GM21723 (cell line): ENCODE results near the gene COA8.
"Not testable (repeated sequence)": the region's sequence is repeated elsewhere in the genome, so short reads cannot be mapped to it uniquely, and the experiment has no call there.

Experiments used
- ATAC-seq: cut with Tn5 transposase; IDR thresholded peaks from one replicate; pipeline ENCODE4 v1.9.1; 2021; ENCODE audit warnings: mild to moderate bottlenecking, moderate library complexity; ENCODE audit not compliant: unreplicated experiment

The COA8 gene

GRCh38 chr14:103525430-103526246 lies 37.1 kb upstream of the COA8 start:
- ATAC-seq: not testable (repeated sequence)

- ATAC-seq: no peak
Observed at GRCh38 chr14:103526247-103526913, 36.4 kb upstream of the COA8 start.

DNA sequence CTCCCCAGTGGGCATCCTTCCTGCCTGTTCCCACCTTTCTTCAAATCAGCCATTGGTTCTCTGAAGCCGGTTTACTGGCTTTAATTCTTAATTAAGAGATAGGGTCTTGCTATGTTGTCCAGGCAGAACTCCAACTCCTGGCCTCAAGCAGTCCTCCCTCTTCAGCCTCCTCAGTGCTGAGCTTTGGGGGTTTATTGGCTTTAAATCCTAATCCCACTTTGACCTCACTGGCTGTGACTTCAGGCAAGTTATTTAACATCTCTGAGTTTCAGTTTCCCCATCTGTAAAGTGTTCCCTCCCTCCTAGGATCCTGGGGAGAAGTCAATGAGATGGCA lies 35.9 kb upstream of the COA8 start:
- no peak for ATAC-seq

DNA sequence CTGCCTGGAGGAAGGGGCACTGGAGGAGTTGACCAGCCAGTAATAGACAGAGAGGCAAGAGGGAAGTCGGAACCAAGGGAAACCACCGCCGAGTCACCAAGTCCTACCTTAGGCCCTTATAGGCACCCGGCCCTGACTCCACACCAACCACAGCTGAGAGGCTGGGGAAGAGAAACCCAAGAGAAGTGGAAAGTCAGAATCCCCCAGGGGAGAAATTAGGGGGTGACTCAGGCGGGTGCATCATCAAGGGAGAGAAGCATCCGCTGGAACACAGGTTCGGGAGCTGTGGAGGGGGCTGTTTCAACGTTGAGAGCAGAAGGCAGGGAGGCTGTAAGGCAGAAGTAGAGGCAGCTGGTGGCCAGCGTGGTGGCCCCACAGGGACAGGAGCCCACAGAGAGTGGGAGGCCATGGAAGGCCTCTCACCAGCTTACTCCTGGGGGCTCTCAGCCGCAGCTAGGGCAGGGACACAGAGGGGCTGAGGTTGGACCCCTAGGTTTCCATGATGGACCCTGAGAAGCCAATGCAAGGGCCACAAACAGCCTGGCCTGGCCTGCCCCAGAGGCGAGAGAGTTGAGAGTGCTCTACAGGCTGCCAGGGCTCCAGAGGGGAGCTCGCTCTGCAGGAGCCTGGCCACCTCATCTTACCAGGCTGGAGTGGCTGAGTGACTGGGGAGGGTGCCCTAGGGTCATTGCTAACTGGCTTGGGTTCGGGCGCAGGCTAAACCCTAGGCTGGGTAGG lies 35.2 kb upstream of the COA8 start:
- peak; percentile 41 for ATAC-seq

GRCh38 chr14:103528146-103528586 lies 34.6 kb upstream of the COA8 start:
- ATAC-seq: no peak

DNA sequence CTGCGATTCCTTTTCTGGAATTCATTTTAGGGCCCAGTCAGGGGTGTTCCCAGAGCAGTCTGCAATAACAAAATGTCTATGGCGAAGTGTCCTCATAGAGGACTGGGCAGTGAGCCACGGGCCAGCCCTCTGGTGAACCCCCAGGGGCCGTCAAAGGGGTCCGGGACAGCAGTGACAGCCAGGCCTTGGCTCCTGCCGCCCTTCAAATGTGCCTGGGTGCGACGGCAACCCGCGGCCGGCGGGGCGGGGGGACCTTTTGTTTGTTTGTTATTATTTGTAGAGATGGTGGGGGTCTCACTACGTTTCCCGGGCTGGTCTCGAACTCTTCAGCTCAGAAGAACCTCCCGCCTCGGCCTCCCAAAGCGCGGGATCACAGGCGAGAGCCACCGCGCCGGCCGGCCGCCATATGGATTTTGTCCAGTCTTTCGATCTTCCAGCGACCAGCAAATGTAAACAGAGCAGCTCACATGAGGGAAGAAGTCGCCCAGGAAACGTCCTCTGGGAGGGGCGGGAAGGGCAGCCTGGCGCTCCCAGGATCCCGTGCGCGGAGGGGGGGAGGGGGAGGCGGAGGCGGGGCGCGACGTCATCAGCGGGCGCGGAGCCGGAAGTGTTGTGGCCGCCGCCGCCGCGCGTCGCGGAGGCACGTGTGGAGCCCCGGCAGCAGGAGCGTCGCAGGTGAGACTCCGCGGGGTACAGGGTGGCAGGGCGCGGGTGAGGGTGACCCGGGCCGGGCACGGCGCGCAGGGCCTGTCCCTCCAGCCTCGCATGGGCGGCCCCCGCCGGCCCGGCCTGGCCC lies 34.0 kb upstream of the COA8 start, which contains the start of gene TRMT61A:
TRMT61A (plus strand) TSS at position 610 of the 796 bp plus-strand sequence. CDS start 783 bp downstream, outside the sequence.
- ATAC-seq: peak; percentile 37

DNA sequence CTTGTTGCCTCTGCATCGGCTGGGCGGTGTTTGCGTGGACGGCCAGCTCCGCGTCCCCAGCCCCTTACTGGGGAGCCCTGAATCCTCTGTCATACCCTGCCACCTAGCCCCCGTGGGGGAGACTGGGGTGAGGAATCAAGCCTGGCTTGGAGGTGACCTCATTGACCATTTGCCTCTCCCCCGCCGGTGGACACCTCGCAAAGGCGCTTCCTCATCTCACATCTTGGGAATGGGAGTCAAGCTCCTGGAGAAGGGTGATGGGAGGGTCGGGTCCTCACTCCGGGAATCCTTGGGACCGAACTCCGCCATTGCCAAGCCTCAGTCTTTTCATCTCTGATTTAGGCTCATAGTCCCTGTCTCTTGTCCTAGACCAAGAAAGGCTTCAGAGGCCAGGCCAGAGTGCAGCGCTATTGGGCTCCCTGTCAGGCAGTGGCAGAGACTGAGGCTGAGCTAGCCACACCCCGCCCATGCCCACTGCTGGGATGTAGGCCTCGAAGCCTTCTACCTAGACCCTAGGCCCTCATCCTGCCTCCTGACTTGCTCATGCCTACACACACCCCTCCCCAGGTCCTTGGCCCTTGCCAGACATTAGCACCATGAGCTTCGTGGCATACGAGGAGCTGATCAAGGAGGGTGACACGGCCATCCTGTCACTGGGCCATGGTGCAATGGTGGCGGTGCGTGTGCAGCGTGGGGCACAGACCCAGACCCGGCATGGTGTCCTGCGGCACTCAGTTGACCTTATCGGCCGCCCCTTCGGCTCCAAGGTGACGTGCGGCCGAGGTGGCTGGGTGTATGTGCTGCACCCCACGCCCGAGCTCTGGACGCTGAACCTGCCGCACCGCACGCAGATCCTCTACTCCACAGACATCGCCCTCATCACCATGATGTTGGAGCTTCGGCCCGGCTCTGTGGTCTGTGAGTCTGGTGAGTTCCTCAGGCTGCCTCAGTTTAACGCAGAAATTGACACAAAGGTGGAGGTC lies 33.1 kb upstream of the COA8 start:
- ATAC-seq: peak; percentile 3

GRCh38 chr14:103530390-103530789 lies 32.4 kb upstream of the COA8 start:
- ATAC-seq: no peak

- no peak for ATAC-seq
Observed at GRCh38 chr14:103530831-103531230, 31.9 kb upstream of the COA8 start.

DNA sequence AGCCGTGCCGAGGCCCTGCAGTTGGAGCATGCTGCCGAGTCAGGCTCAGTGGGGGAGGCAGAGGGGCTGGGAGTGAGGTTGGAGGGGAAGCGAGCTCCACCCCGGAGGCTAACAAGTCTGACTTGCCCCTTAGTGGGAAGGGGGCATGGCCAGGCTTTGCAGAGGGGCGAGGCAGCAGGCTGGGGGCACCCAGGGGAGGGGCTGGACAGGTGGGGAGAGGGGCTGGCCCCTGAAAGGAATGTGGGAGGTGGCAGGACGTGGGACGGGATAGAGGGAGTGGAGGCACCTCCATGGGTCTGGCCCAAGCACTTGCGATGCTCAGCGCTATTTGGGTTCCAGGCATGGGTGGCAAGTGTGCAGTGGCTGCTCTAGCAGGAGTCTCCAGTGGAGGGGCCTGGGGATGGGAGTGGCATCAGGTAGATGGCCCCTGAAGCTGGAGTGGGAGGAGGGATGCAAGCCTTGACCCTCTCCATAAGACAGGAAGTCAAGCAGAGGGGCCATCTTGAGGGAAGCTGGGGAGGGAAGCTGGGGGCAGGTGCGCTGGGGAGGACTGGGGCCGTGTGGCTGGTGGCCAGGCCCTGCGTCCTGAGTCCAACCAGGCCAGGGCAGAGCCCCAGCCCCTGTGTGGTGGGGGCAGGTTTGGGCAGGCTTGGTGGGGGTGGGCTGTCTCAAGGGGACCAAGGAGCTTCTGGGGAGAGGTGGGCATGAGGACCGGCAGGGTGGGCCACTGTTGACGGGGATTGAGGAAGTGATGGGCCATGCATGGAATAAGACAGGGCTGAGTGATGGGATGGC lies 31.1 kb upstream of the COA8 start:
- no peak for ATAC-seq

- no peak for ATAC-seq
Observed at GRCh38 chr14:103532216-103533136, 30.3 kb upstream of the COA8 start.

DNA sequence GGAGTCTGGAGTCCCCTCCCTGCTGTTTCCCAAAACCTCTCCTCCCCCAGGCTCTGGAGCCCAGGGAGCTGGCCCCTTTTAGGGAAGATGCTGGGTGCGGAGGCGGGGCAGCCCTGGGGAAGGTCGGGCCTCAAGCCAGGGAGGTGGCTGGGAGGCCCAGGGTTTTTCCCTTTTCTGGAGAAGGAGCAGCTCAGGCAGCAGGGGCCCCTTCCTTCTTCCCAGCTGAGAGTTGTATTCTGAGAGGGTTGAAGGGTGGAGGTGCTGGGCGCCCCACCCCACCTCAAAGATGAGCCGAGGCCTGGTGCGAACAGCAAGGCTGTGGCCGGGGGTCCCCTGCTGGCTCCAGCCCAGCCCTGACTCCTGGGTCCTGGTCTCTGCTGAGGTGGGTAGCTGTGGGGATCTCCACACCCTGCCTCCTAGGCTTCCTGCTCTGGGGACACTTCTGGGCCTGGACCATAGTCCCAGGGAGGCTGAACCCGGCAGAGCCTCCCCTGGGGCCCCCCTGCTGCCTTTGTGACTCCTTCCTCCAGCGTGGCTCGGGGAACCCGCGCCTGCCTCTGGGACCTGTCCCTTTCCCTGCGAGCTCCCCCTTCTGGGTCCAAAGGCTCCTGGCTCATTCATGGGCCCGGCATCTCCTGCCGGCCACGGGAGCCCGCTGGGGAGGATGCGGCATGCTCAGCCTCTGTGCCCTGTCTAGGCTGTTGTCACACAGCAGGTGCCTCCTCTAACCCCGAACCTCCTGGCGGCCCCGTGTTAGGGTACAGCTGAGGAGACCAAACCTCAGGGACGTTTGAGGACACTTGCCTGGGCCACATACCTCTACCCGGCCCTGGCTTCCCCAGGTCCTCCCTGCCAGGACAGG lies 29.4 kb upstream of the COA8 start:
- ATAC-seq: no peak

- ATAC-seq: no peak
Observed at GRCh38 chr14:103533999-103534575, 28.7 kb upstream of the COA8 start.

DNA sequence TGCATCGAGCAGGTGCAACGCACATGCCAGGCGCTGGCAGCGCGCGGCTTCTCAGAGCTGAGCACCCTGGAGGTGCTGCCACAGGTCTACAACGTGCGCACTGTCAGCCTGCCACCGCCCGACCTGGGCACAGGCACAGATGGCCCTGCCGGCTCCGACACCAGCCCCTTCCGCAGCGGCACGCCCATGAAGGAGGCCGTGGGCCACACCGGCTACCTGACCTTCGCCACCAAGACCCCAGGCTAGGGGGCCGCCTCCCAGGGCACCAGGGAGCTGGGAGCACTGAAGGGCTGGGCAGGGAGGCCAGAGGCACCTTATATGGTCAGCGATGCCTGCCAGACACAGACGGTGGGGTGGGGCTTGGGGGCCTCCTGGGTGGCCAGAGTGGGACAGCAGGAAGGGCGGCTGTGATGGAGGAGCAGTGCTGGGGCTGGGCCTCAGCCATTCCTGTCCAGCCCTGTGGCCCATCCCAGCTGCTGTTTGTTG lies 28.1 kb upstream of the COA8 start:
- ATAC-seq: no peak

- no peak for ATAC-seq
Observed at GRCh38 chr14:103535081-103535890, 27.5 kb upstream of the COA8 start.
